Measurements from ENCODE around the gene S1PR4. TPM values are rescaled to one million over a fixed set of nuclear protein-coding genes. Genes with fewer than 3 reads are reported as not detected.
A peak's percentile ranks its signal among the peaks of the same experiment; 100 is the strongest.

Gene S1PR4
- total RNA-seq, 1 experiment from 2014 or later = 0.26 TPM

GRCh38 chr19:3186891-3187661 lies 8.5 kb downstream of the S1PR4 start:
- Histone ChIP-seq H3K4me2 (ENCODE audit: low read length) (peak overlapping the region; percentile 88), H3K9me2 (replicated peaks; ENCODE audit: low read length) (no peaks in the 10 kb centered on the region), H3K27ac (ENCODE audit: low read length) (no peak overlapping the region), H3K4me1 (ENCODE audit: insufficient read depth, low read length) (peaks cover 10% of the 10 kb centered on the region), H3K9ac (ENCODE audit: low read length) (peak overlapping the region; percentile 97), H3K9me3 (ENCODE audit: low read length) (no peaks in the 10 kb centered on the region), H2AFZ (ENCODE audit: low read length) (no peak overlapping the region), H4K20me1 (ENCODE audit: low read length) (peaks cover 16% of the 10 kb centered on the region), H3K36me3 (ENCODE audit: low read depth, low read length) (no peaks in the 10 kb centered on the region), H3K27me3 (ENCODE audit: low read length) (no peaks in the 10 kb centered on the region), H3K79me2 (ENCODE audit: low read length) (peaks cover 61% of the 10 kb centered on the region), H3F3A (ENCODE audit: low read length, unreplicated experiment) (no peaks in the 10 kb centered on the region), H3K4me3 (ENCODE audit: low read length) (peak overlapping the region; percentile 96)
- ChIA-PET POLR2A (ENCODE audit: unreplicated experiment) (no interaction called here), CTCF (no interaction called here)
- DNase-seq = peak; percentile 8
- TF ChIP-seq EZH2phosphoT487 (IDR thresholded peaks at IDR 0.05; ENCODE audit: borderline replicate concordance, low read length) (no peak), EZH2 (IDR thresholded peaks at IDR 0.05; ENCODE audit: low read length, unreplicated experiment) (no peak)
- TF ChIP-seq, protein P1, sequence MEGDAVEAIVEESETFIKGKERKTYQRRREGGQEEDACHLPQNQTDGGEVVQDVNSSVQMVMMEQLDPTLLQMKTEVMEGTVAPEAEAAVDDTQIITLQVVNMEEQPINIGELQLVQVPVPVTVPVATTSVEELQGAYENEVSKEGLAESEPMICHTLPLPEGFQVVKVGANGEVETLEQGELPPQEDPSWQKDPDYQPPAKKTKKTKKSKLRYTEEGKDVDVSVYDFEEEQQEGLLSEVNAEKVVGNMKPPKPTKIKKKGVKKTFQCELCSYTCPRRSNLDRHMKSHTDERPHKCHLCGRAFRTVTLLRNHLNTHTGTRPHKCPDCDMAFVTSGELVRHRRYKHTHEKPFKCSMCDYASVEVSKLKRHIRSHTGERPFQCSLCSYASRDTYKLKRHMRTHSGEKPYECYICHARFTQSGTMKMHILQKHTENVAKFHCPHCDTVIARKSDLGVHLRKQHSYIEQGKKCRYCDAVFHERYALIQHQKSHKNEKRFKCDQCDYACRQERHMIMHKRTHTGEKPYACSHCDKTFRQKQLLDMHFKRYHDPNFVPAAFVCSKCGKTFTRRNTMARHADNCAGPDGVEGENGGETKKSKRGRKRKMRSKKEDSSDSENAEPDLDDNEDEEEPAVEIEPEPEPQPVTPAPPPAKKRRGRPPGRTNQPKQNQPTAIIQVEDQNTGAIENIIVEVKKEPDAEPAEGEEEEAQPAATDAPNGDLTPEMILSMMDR (conservative IDR thresholded peaks at IDR 0.05; ENCODE audit: low read depth, low read length) = no peak
- intact Hi-C loops (cut with micrococcal nuclease) = no loop called here
- no TSS peak for BruUV-seq (replicated peaks)
- ATAC-seq = no peak

DNA sequence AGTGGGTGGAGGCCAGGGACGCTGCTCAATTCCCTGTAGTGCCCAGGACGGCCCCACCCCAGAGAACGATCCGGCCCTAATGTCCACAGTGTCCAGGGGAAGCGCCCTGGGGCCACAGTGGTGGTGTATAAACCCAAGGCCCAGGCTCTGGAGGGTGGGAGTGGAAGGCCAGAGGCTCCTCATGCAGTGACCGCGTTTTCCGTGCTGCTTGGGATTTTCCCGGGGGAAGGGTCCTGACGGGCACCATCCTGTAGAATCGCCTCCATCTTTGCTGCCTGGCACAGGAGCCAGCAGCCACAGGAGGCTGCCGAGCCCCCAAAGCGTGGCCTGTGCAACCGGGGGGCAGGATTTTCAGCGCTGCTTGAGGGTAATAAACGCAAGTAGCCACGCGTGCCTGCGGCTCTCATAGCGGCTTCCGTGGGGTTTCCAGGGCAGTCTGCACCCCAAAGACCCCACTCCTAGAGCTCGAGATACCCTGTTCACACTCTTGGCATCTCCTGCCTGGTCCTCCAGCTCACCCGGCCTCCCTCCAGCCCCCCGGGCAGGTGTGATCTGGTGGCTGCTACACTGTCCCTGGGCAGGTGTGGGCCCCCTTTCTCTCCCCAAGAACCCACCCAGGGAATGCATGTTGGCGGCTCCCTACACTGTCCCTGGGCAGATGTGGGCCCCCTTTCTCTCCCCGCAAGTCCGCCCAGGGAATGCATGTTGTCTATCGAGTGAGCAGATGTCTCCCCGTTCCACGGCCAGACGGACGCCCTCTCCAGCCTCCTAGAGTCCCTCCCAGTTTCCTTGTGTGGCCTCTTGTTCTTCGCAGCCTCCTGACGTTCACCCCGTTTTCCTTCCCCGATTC lies 9.3 kb downstream of the S1PR4 start:
- POLR2A ChIA-PET (ENCODE audit: unreplicated experiment) = no interaction called here

More for the DNA sequence above, 9.3 kb downstream of the S1PR4 start:
- peaks cover 16% of the 10 kb centered on the region for H4K20me1 ChIP-seq (ENCODE audit: low read length)
- H3K9me3 ChIP-seq (ENCODE audit: low read length) = no peaks in the 10 kb centered on the region
- H3F3A ChIP-seq (ENCODE audit: low read length, unreplicated experiment) = no peaks in the 10 kb centered on the region
- H3K4me2 ChIP-seq (ENCODE audit: low read length) = peak overlapping the region; percentile 88
- intact Hi-C loops (cut with micrococcal nuclease) = no loop called here
- no peaks in the 10 kb centered on the region for H3K9me2 ChIP-seq (replicated peaks; ENCODE audit: low read length)
- ATAC-seq = no peak
- H2AFZ ChIP-seq (ENCODE audit: low read length) = no peak overlapping the region
- no peak for DNase-seq
- TF ChIP-seq EZH2 (IDR thresholded peaks at IDR 0.05; ENCODE audit: low read length, unreplicated experiment) = no peak
- TF ChIP-seq, protein P1 (conservative IDR thresholded peaks at IDR 0.05; ENCODE audit: low read depth, low read length) = no peak
- TF ChIP-seq EZH2phosphoT487 (IDR thresholded peaks at IDR 0.05; ENCODE audit: borderline replicate concordance, low read length) = no peak
- no peaks in the 10 kb centered on the region for H3K36me3 ChIP-seq (ENCODE audit: low read depth, low read length)
- peak overlapping the region; percentile 96 for H3K4me3 ChIP-seq (ENCODE audit: low read length)
- H3K79me2 ChIP-seq (ENCODE audit: low read length) = peaks cover 66% of the 10 kb centered on the region
- BruUV-seq (replicated peaks) = TSS peak; percentile 28
- H3K9ac ChIP-seq (ENCODE audit: low read length) = 0 out of 2 replicates have a peak overlapping the region, but pooled peaks have one; percentile 97
- H3K4me1 ChIP-seq (ENCODE audit: insufficient read depth, low read length) = peaks cover 10% of the 10 kb centered on the region
- H3K27ac ChIP-seq (ENCODE audit: low read length) = no peak overlapping the region
- no peaks in the 10 kb centered on the region for H3K27me3 ChIP-seq (ENCODE audit: low read length)
- CTCF ChIA-PET = no interaction called here
